Measurements from ENCODE around the gene CBFA2T3. TPM values are rescaled to one million over a fixed set of nuclear protein-coding genes. Genes with fewer than 3 reads are reported as not detected.
A peak's percentile ranks its signal among the peaks of the same experiment; 100 is the strongest.

Gene CBFA2T3
- total RNA-seq, 3 donors from 2014 or later: 1.0 to 2.0 (median 1.3) TPM

DNA sequence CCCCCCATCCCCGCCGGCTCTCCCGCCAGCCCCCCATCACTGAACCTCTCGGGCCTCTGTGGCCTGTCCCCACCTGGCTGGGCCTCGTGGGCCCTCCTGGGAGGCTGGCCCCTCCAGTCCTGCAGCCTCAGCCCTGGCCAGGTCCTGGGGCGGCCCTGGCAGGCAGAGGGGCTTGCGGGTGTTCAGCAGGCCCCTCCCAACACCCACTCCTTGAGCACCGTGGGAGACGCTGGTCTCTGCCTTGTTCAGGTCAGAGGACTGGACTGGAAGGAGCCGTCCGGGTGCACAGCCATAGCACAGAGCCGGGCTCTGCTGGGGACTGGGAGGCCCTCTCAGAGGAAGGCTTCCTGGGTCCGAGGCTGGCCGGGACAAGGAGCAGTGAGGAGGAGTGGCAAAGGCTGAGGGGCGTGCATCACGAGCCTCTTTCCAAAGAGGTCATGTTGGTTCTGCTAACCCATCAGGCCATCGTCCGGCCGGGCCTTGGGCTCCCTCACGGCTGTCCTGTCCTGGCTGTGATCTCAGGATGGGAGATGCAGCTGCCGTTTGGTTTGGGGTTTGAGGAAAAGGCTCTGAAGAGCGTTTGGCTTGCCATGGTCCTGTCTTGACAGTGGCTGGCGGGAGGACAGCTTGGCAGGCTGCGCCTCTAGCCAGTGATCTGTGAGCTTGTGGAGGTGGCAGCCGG lies 104.2 kb downstream of the CBFA2T3 start:
- Mint-ChIP-seq H3K4me1 (ENCODE audit: low read depth) (peaks cover 2% of the 10 kb centered on the region), H3K9me3 (no peaks in the 10 kb centered on the region), H3K36me3 (ENCODE audit: insufficient read depth) (no peaks in the 10 kb centered on the region), H3K4me3 (no peak overlapping the region), H3K27me3 (ENCODE audit: low read depth) (peaks cover 20% of the 10 kb centered on the region)
- DNase-seq: no peak
- ATAC-seq: no peak

DNA sequence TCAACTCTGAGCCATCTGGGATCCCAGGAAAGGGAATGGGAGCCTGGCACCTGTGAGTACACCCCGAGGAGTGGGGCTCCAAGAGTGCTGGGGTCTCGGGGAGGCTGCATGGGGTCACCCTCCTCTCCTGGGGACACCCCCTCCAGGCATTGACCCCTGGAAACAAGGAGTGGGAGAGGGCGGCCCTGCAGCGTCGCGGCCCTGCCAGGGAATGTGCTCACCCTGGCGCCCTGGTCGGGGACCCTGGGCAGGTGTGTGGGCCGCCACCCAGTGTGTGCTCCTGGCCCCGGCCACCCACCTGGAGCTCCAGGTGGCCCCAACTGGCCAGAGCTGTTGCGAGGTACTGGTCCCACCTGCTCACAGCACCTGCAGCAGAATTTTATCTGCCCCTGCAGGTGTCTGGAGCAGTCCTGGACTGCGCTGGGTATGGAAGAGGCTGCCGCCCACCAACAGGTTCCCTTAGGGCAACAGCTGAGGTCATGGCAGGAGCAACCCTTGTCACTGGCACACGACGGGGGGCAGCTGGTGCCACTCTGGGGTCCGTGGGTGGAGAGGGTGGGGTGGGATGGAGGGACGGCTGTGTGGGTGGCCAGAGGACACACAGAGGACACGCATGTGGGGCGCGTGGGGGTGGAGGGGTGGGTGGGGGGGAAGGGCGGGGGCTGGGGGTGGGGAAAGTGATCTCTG lies 105.1 kb downstream of the CBFA2T3 start:
- H3K27me3 Mint-ChIP-seq (ENCODE audit: low read depth): peaks cover 20% of the 10 kb centered on the region
- DNase-seq (no peak), ATAC-seq (peak in 1 of 2 donors; percentile 23)
- H3K36me3 Mint-ChIP-seq (ENCODE audit: insufficient read depth): no peaks in the 10 kb centered on the region
- no peak overlapping the region for H3K4me3 Mint-ChIP-seq
- H3K9me3 Mint-ChIP-seq: no peaks in the 10 kb centered on the region
- peaks cover 2% of the 10 kb centered on the region for H3K4me1 Mint-ChIP-seq (ENCODE audit: low read depth)

GRCh38 chr16:88871349-88871702 lies 105.7 kb downstream of the CBFA2T3 start:
- Mint-ChIP-seq H3K36me3 (ENCODE audit: insufficient read depth) (no peaks in the 10 kb centered on the region), H3K9me3 (no peaks in the 10 kb centered on the region), H3K4me3 (no peak overlapping the region), H3K27me3 (ENCODE audit: low read depth) (peaks cover 20% of the 10 kb centered on the region), H3K4me1 (ENCODE audit: low read depth) (peaks cover 2% of the 10 kb centered on the region)
- ATAC-seq (no peak), DNase-seq (no peak)

- peaks cover 20% of the 10 kb centered on the region for H3K27me3 Mint-ChIP-seq (ENCODE audit: low read depth)
- no peak overlapping the region for H3K4me3 Mint-ChIP-seq
- ATAC-seq (no peak), DNase-seq (no peak)
- no peaks in the 10 kb centered on the region for H3K36me3 Mint-ChIP-seq (ENCODE audit: insufficient read depth)
- no peaks in the 10 kb centered on the region for H3K9me3 Mint-ChIP-seq
- peaks cover 2% of the 10 kb centered on the region for H3K4me1 Mint-ChIP-seq (ENCODE audit: low read depth)
These were observed 106.2 kb downstream of the CBFA2T3 start for GRCh38 chr16:88870608-88871348.

- ATAC-seq (no peak), DNase-seq (no peak)
- Mint-ChIP-seq H3K36me3 (ENCODE audit: insufficient read depth) (no peaks in the 10 kb centered on the region), H3K4me1 (ENCODE audit: low read depth) (peaks cover 2% of the 10 kb centered on the region), H3K4me3 (no peak overlapping the region), H3K9me3 (no peaks in the 10 kb centered on the region), H3K27me3 (ENCODE audit: low read depth) (peaks cover 20% of the 10 kb centered on the region)
These were observed 107.4 kb downstream of the CBFA2T3 start for GRCh38 chr16:88869673-88869980.

DNA sequence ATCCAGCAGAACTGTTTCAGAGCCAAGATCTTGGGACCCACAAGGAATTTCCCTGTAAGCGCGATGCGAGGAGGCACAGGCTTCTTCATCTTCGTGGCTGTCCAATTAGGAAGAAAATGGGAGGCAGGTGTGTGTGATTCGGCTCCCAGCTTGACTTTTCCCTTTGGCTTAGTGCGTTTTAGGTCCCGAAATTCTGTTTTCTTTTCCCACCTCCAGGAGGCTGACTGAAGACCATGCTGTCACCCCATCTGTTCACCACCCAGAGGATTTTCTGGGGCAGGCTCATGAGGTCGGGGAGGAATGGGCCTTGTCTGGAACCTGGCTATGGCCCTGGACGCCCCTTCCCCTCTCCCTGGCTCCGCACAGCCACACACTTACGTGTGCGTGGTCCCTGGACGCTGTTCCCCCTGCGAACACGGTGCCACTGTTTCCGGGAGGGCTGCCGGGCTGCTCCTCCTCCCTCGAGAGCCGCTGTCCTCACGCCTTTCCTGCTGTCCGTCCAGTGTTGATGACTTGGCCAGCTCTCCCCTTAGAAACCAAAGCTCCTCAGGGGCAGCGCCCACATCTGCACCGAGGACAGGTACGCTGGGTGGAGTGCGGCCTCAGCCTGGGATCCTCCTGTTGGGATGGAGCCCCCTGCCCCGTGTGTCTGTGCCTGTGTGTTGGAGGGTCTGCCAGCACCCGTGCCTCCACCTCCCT lies 107.9 kb downstream of the CBFA2T3 start:
- H3K36me3 Mint-ChIP-seq (ENCODE audit: insufficient read depth): no peaks in the 10 kb centered on the region
- H3K9me3 Mint-ChIP-seq: no peaks in the 10 kb centered on the region
- H3K27me3 Mint-ChIP-seq (ENCODE audit: low read depth): peaks cover 20% of the 10 kb centered on the region
- H3K4me3 Mint-ChIP-seq: no peak overlapping the region
- DNase-seq: no peak
- H3K4me1 Mint-ChIP-seq (ENCODE audit: low read depth): peaks cover 2% of the 10 kb centered on the region
- no peak for ATAC-seq

DNA sequence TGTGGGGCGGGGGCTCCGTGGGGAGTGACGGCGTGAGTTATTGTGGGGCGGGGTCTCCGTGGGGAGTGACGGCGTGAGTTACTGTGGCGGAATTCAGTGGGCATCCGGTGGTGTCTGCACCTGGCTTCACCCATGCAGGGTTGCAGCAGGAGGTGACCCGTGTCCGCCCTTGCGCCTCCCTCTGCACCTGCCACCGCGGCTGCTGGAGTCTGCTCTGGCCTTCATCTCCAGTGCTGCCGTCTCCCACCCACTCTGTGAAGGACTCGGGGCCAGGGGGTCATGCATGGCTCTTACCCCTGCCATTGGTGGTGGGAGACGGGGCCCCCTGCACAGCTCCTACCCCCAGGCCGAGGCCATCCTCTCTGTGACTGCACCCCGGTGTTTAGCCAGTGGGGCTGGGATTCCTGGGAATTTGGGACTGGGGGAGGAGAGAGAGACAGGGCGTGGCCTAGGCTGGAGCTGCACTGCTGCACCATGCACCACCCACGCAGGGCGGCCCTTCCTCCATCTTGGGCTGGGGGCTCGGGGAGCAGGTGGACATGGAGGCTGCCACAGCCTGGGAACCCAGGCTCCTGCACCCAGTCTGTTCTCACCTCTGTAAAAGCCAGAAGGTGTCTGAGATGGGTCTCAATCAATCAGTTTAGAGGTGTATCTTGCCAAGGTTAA lies 109.3 kb downstream of the CBFA2T3 start:
- H3K4me1 Mint-ChIP-seq (ENCODE audit: low read depth): peaks cover 2% of the 10 kb centered on the region
- H3K27me3 Mint-ChIP-seq (ENCODE audit: low read depth): peaks cover 20% of the 10 kb centered on the region
- no peak overlapping the region for H3K4me3 Mint-ChIP-seq
- no peaks in the 10 kb centered on the region for H3K9me3 Mint-ChIP-seq
- DNase-seq (no peak), ATAC-seq (no peak)
- H3K36me3 Mint-ChIP-seq (ENCODE audit: insufficient read depth): peaks cover under 1% of the 10 kb centered on the region

DNA sequence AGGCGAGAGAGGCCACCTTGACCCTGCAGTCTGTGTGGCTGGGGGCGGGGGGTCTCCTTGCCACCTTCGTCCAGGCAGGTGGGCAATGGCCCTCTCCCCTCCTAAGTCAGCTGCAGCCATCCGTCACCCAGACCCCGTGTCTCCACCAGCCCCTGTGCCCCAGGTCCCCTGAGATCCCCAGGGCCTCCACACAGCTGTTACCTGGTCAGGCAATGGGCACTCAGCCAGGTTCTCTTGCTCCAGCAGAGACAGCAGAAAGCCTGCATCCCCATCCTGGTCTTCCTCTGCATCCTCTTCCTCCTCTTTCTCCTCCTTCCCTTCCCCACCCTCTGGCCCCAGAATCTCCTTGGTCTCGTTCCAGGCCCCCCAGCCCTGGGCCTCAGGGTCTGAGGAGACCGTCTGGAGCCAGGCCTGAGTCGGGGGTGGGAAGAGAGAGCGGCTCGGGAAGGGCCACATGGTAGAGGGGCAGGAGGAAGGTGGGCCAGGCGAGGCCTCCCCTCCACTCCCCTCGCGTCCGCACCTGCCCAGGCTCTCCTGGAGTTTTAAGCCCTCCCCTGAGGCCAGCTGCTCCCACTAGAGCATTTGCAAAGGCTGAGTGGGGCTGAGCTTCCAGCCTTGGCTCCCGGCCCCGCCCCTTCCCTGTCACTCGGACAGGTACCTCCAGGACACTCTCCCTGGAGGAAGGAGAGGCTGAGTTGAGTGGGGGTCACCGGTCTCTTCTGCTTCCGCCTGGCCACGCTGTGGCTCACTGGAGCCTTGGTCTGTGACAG lies 110.7 kb downstream of the CBFA2T3 start, which contains the start of gene PABPN1L:
Gene PABPN1L (minus strand): TSS at position 510 of the 770 bp plus-strand sequence. CDS start 54 bp downstream, at position 456.
- H3K9me3 Mint-ChIP-seq: no peaks in the 10 kb centered on the region

DNA sequence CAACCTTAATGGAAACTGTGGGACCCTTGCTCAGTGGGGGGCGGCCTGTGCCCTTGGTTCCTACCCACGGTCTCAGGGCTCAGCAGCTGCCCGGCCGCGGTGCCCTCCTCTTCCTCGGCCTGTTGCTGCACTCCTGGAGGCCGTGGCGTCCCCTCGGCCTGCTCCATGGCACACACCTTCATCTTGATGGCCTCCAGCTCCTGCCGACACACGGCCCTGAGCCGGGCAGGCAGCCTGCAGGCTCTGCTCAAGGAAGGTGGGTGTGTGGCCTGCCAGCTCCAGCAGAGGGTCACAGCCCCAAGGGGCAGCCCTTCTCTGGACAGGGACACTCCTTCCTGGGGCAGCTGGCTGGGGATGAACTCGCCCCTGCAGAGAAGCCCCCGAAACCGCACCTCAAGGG lies 111.3 kb downstream of the CBFA2T3 start:
- H3K27me3 Mint-ChIP-seq (ENCODE audit: low read depth): peaks cover 15% of the 10 kb centered on the region
- DNase-seq: no peak
- ATAC-seq: no peak
- H3K36me3 Mint-ChIP-seq (ENCODE audit: insufficient read depth): peaks cover 9% of the 10 kb centered on the region
- H3K9me3 Mint-ChIP-seq: no peaks in the 10 kb centered on the region
- H3K4me1 Mint-ChIP-seq (ENCODE audit: low read depth): no peaks in the 10 kb centered on the region
- H3K4me3 Mint-ChIP-seq: no peak overlapping the region

More for the DNA sequence above, 110.7 kb downstream of the CBFA2T3 start, which contains the start of gene PABPN1L:
- DNase-seq (no peak), ATAC-seq (no peak)
- Mint-ChIP-seq H3K27me3 (ENCODE audit: low read depth) (peaks cover 19% of the 10 kb centered on the region), H3K36me3 (ENCODE audit: insufficient read depth) (peaks cover 5% of the 10 kb centered on the region), H3K4me1 (ENCODE audit: low read depth) (peaks cover 2% of the 10 kb centered on the region), H3K4me3 (no peak within 1 kb of the TSS)

- ATAC-seq (no peak), DNase-seq (no peak)
- no peaks in the 10 kb centered on the region for H3K4me1 Mint-ChIP-seq (ENCODE audit: low read depth)
- peaks cover 11% of the 10 kb centered on the region for H3K36me3 Mint-ChIP-seq (ENCODE audit: insufficient read depth)
- no peak overlapping the region for H3K4me3 Mint-ChIP-seq
- H3K9me3 Mint-ChIP-seq: no peaks in the 10 kb centered on the region
- H3K27me3 Mint-ChIP-seq (ENCODE audit: low read depth): peaks cover 11% of the 10 kb centered on the region
These were observed 111.7 kb downstream of the CBFA2T3 start for GRCh38 chr16:88865310-88865709.

GRCh38 chr16:88864521-88864920 lies 112.5 kb downstream of the CBFA2T3 start:
- H3K36me3 Mint-ChIP-seq (ENCODE audit: insufficient read depth): peaks cover 11% of the 10 kb centered on the region
- H3K27me3 Mint-ChIP-seq (ENCODE audit: low read depth): peaks cover 4% of the 10 kb centered on the region
- no peaks in the 10 kb centered on the region for H3K9me3 Mint-ChIP-seq
- DNase-seq: no peak
- H3K4me3 Mint-ChIP-seq: no peak overlapping the region
- H3K4me1 Mint-ChIP-seq (ENCODE audit: low read depth): no peaks in the 10 kb centered on the region
- no peak for ATAC-seq

DNA sequence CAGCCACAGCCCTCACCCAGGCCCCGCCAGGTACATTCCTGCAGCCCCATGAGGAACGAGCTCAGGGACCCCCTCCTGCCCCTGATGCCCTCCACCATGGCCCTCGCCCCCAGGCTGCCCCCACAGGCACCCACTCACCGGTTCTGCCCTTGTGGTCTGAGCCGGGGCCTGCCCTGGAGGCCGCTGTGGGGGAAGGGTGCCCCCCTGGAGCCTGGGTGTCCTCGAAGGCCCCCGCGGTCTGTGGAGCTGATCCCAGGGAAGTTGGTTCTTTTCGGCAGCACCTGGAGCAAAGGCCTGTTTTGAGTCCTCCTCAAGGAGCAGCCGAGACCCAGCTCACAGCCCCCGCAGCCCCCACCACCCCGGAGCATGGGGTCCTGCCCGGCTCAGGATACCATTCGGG lies 112.9 kb downstream of the CBFA2T3 start:
- DNase-seq (no peak), ATAC-seq (no peak)
- Mint-ChIP-seq H3K9me3 (no peaks in the 10 kb centered on the region), H3K27me3 (ENCODE audit: low read depth) (no peaks in the 10 kb centered on the region), H3K4me1 (ENCODE audit: low read depth) (peaks cover 3% of the 10 kb centered on the region), H3K36me3 (ENCODE audit: insufficient read depth) (peaks cover 11% of the 10 kb centered on the region), H3K4me3 (no peak overlapping the region)

DNA sequence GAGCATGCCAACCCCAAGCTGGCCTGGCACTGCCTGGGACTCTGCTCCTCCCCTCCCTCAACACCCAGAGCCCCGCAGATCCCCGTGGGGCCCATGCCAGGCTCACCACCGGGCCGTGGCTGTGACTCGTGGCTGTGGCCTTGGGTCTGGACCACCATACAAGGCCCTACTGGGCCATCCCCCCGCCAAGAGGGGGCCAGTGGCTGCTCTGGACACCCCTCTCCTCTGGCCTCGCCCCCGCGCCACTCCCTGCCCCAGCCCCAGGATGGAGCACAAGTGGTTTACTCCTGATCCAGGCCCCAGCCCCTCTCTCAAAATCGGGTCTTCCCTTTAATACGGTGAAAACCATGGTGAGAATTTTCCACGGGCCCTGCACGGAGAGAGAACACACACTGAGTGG lies 113.6 kb downstream of the CBFA2T3 start:
- Mint-ChIP-seq H3K4me1 (ENCODE audit: low read depth) (peaks cover 6% of the 10 kb centered on the region), H3K27me3 (ENCODE audit: low read depth) (no peaks in the 10 kb centered on the region), H3K36me3 (ENCODE audit: insufficient read depth) (peaks cover 11% of the 10 kb centered on the region), H3K9me3 (no peaks in the 10 kb centered on the region), H3K4me3 (no peak overlapping the region)
- DNase-seq (no peak), ATAC-seq (no peak)
